Neural progenitor cell (in vitro differentiated cells): ENCODE data around the gene RNU1-2. TPM values are rescaled to one million over a fixed set of nuclear protein-coding genes. Genes with fewer than 3 reads are reported as not detected.

Source experiments
- DNase-seq: peaks from one replicate; pipeline ENCODE4 v3.0.0-alpha.2; 2016; ENCODE audit warnings: low spot score
- H2AFZ ChIP-seq: fragments of 200-600 bp; sonication (generic); replicated peaks from 2 replicates; pipeline ENCODE4 v1.6.1; 2016; ENCODE audit warnings: antibody characterized with exemption
- H3F3A ChIP-seq: fragments of 200-600 bp; sonication (generic); 2 replicates; pipeline ENCODE4 v1.6.1; 2016; ENCODE audit warnings: antibody characterized with exemption, low read depth
- H3K27ac ChIP-seq: fragments of 200-600 bp; sonication (generic); 2 replicates; pipeline ENCODE4 v1.5.1; 2016; ENCODE audit warnings: mild to moderate bottlenecking
- H3K27me3 ChIP-seq: fragments of 200-600 bp; sonication (generic); 2 replicates; pipeline ENCODE4 v1.6.1; 2016; ENCODE audit warnings: mild to moderate bottlenecking, moderate library complexity
- H3K36me3 ChIP-seq: fragments of 200-600 bp; sonication (generic); 2 replicates; pipeline ENCODE4 v1.5.1; 2016
- H3K4me1 ChIP-seq: fragments of 200-600 bp; sonication (generic); 2 replicates; pipeline ENCODE4 v1.6.1; 2016; ENCODE audit warnings: mixed run types
- H3K4me2 ChIP-seq: fragments of 200-600 bp; sonication (generic); 2 replicates; pipeline ENCODE4 v1.6.1; 2016
- H3K4me3 ChIP-seq: fragments of 200-600 bp; sonication (generic); 2 replicates; pipeline ENCODE4 v1.5.1; 2016
- H3K79me2 ChIP-seq: fragments of 200-600 bp; sonication (generic); 2 replicates; pipeline ENCODE4 v1.6.1; 2016; ENCODE audit warnings: low read depth
- H3K9ac ChIP-seq: fragments of 200-600 bp; sonication (generic); 2 replicates; pipeline ENCODE4 v1.6.1; 2016
- H3K9me3 ChIP-seq: fragments of 200-600 bp; sonication (generic); 2 replicates; pipeline ENCODE4 v1.5.1; 2016; ENCODE audit warnings: low read depth
- H4K20me1 ChIP-seq: fragments of 200-600 bp; sonication (generic); 2 replicates; pipeline ENCODE4 v1.6.1; 2016; ENCODE audit warnings: low read depth
- H3K27ac Mint-ChIP-seq: 3 replicates; pipeline ENCODE4 v1.8.0; 2021; ENCODE audit warnings: mixed read lengths
- H3K27me3 Mint-ChIP-seq: 2 replicates; pipeline ENCODE4 v1.8.0; 2022; ENCODE audit warnings: low read depth, mild to moderate bottlenecking, inconsistent platforms, moderate library complexity, mixed read lengths; ENCODE audit not compliant: insufficient read depth
- H3K36me3 Mint-ChIP-seq: 3 replicates; pipeline ENCODE4 v1.8.0; 2021; ENCODE audit warnings: mixed read lengths
- H3K4me1 Mint-ChIP-seq: 3 replicates; pipeline ENCODE4 v1.8.0; 2021; ENCODE audit warnings: mixed read lengths
- H3K4me3 Mint-ChIP-seq: 3 replicates; pipeline ENCODE4 v1.8.0; 2021; ENCODE audit warnings: mild to moderate bottlenecking, moderate library complexity, mixed read lengths
- H3K9me3 Mint-ChIP-seq: 3 replicates; pipeline ENCODE4 v1.8.0; 2020; ENCODE audit warnings: mixed read lengths
- EZH2 ChIP-seq: fragments of 200-600 bp; sonication (generic); IDR thresholded peaks from 2 replicates; pipeline ENCODE4 v1.6.1; 2017; ENCODE audit warnings: antibody characterized with exemption, mild to moderate bottlenecking, moderate library complexity
- EZH2phosphoT487 ChIP-seq: fragments of 200-600 bp; sonication (generic); IDR thresholded peaks from 2 replicates; pipeline ENCODE4 v1.6.1; 2017; ENCODE audit warnings: antibody characterized with exemption
- total RNA-seq: library from RNA; depleted of rRNA; stranded (reverse); fragments of >200 nt; gene quantifications from 2 replicates; pipeline ENCODE4 v1.2.3, GENCODE V29; 2015; ENCODE audit warnings: low replicate concordance
- TF ChIP-seq, protein P1 (sequence below): fragments of 200-600 bp; sonication (generic); IDR thresholded peaks from 2 replicates; pipeline ENCODE4 v1.5.1; 2017; ENCODE audit warnings: antibody characterized with exemption, mild to moderate bottlenecking

The RNU1-2 gene
- total RNA-seq, 1 donor from 2014 or later: under 0.01 TPM

DNA sequence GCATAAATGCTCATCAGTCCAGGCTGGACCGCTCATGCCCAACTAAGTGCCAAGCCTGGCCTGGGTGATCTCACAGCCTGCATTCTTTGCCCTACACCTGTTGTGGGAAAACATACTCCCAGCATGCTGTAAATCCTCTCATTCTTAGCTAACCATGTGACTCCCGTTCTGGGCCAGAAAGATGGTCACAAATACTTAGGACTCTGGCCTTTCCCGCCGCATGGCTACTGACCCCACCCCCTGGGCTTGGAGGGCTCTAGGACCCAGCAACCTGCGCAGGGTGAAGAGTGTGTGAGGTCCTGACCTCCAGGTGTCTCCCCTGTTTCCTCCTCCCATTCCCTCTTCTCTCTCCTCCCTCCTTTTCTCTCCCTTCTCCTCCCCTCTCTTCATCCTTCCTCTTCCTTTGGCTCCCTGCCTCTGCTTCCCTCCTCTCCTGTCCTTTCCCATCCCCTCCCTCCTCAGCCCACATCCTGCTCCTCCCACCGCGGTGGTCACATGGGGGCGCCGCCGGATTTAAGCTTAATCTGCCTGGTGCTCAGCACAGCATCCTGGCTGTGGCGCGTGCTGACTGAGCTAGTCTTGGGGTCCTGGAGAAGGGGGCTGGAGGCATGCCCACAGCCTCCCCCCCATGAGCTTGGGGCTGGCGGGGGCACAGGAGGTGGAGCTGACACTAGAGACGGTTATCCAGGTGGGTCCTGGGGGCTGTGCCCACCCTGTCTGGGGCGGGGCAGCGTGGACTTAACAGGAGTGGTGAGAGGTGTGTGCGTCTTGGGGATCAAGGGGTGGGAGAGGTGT is 25.8 kb downstream of the RNU1-2 start, which contains the start of gene CROCC:
CROCC (plus strand) TSS at position 541 of the 795 bp plus-strand sequence; CDS start at position 629, 88 bp downstream.
- Histone ChIP-seq H3K4me1 (peaks cover 27% of the 10 kb centered on the region), H3K4me3 (peak within 1 kb of the TSS; percentile 64), H3F3A (peaks cover 39% of the 10 kb centered on the region), H4K20me1 (no peaks in the 10 kb centered on the region), H3K9ac (peak within 1 kb of the TSS; percentile 42), H3K9me3 (no peaks in the 10 kb centered on the region), H3K4me2 (peak within 1 kb of the TSS; percentile 100), H2AFZ (peak within 1 kb of the TSS; percentile 59), H3K27ac (peak within 1 kb of the TSS; percentile 51), H3K79me2 (peaks cover 48% of the 10 kb centered on the region), H3K27me3 (no peaks in the 10 kb centered on the region), H3K36me3 (no peaks in the 10 kb centered on the region)
- peak; percentile 94 for DNase-seq
- H3K27ac Mint-ChIP-seq: peak within 1 kb of the TSS; percentile 96
- TF ChIP-seq EZH2: no peak
- TF ChIP-seq, protein P1, sequence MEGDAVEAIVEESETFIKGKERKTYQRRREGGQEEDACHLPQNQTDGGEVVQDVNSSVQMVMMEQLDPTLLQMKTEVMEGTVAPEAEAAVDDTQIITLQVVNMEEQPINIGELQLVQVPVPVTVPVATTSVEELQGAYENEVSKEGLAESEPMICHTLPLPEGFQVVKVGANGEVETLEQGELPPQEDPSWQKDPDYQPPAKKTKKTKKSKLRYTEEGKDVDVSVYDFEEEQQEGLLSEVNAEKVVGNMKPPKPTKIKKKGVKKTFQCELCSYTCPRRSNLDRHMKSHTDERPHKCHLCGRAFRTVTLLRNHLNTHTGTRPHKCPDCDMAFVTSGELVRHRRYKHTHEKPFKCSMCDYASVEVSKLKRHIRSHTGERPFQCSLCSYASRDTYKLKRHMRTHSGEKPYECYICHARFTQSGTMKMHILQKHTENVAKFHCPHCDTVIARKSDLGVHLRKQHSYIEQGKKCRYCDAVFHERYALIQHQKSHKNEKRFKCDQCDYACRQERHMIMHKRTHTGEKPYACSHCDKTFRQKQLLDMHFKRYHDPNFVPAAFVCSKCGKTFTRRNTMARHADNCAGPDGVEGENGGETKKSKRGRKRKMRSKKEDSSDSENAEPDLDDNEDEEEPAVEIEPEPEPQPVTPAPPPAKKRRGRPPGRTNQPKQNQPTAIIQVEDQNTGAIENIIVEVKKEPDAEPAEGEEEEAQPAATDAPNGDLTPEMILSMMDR: peak; percentile 7
- peaks cover 55% of the 10 kb centered on the region for H3K4me1 Mint-ChIP-seq
- H3K36me3 Mint-ChIP-seq: peaks cover 2% of the 10 kb centered on the region
- H3K9me3 Mint-ChIP-seq: no peaks in the 10 kb centered on the region
- peaks cover 4% of the 10 kb centered on the region for H3K27me3 Mint-ChIP-seq
- H3K4me3 Mint-ChIP-seq: peak within 1 kb of the TSS; percentile 90

DNA sequence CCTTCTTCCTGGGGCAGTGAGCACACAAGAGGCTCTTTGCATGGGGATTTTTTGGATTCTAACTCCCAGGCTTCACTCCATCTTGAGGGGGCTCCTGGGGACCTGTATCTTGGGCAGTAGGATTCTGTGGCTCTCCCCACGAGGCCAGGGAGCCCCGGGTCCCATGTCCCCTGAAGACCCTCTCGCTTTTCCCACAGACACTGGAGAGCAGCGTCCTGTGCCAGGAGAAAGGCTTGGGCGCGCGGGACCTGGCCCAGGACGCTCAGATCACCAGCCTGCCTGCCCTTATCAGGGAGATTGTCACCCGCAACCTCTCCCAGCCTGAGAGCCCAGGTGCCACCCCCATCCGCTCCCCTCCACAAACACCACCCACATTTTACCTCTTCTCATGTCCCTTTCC is 26.7 kb downstream of the RNU1-2 start:
- H3K9me3 ChIP-seq: no peaks in the 10 kb centered on the region
- peaks cover 45% of the 10 kb centered on the region for H3F3A ChIP-seq
- H3K27me3 ChIP-seq: no peaks in the 10 kb centered on the region
- H3K36me3 ChIP-seq: no peaks in the 10 kb centered on the region
- Mint-ChIP-seq H3K27me3 (peaks cover 4% of the 10 kb centered on the region), H3K27ac (peak overlapping the region; percentile 15), H3K9me3 (no peaks in the 10 kb centered on the region), H3K36me3 (peaks cover 8% of the 10 kb centered on the region), H3K4me1 (peaks cover 64% of the 10 kb centered on the region), H3K4me3 (peak overlapping the region; percentile 90)
- H3K27ac ChIP-seq: no peak overlapping the region
- DNase-seq: no peak
- TF ChIP-seq, protein P1: no peak
- TF ChIP-seq EZH2: no peak
- no peak for TF ChIP-seq EZH2phosphoT487
- peaks cover 8% of the 10 kb centered on the region for H4K20me1 ChIP-seq
- peaks cover 57% of the 10 kb centered on the region for H3K79me2 ChIP-seq
- no peak overlapping the region for H2AFZ ChIP-seq
- H3K9ac ChIP-seq: peak overlapping the region; percentile 42
- peak overlapping the region; percentile 100 for H3K4me2 ChIP-seq
- H3K4me3 ChIP-seq: peak overlapping the region; percentile 64
- H3K4me1 ChIP-seq: peaks cover 34% of the 10 kb centered on the region

DNA sequence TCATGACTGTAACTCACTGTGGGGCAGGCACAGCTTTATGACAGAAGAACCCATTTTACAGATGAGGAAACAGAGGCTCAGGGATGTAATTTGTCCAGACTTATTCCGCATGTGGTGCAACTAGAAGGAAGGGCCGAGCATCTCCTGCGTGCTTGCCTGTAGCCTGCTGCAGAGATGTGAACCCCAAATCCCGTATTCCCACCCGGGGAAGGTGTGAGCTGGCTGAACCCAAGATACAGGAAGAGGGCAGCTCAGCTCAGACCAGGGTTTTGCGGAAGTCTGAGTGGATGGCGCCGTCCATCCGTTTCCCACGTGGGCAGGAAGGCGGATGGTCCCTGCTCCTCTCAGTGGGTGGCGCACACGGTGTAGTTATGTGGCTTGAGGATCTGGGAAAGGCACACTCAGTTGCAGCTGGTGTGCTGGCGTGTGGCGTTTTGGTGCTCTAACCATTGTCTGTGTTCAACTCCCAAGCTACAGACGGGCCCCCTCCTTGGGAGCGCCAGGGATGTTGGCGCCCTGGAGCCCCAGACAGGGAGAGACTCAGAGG is 27.2 kb downstream of the RNU1-2 start:
- Histone ChIP-seq H4K20me1 (peaks cover 12% of the 10 kb centered on the region), H2AFZ (no peak overlapping the region), H3F3A (peaks cover 45% of the 10 kb centered on the region), H3K4me3 (peak overlapping the region; percentile 64), H3K4me2 (peak overlapping the region; percentile 100), H3K9ac (peak overlapping the region; percentile 42), H3K36me3 (no peaks in the 10 kb centered on the region), H3K27me3 (no peaks in the 10 kb centered on the region), H3K9me3 (no peaks in the 10 kb centered on the region), H3K79me2 (peaks cover 62% of the 10 kb centered on the region), H3K4me1 (peaks cover 34% of the 10 kb centered on the region), H3K27ac (no peak overlapping the region)
- H3K4me1 Mint-ChIP-seq: peaks cover 68% of the 10 kb centered on the region
- no peak for DNase-seq
- peaks cover 4% of the 10 kb centered on the region for H3K27me3 Mint-ChIP-seq
- peaks cover 8% of the 10 kb centered on the region for H3K36me3 Mint-ChIP-seq
- peak overlapping the region; percentile 90 for H3K4me3 Mint-ChIP-seq
- no peaks in the 10 kb centered on the region for H3K9me3 Mint-ChIP-seq
- TF ChIP-seq, protein P1: no peak
- TF ChIP-seq EZH2: no peak
- no peak for TF ChIP-seq EZH2phosphoT487
- peak overlapping the region; percentile 15 for H3K27ac Mint-ChIP-seq
